ENCODE measurements around the gene CDYL. TPM values are rescaled to one million over a fixed set of nuclear protein-coding genes. Genes with fewer than 3 reads are reported as not detected.

The CDYL gene
- total and polyA plus RNA-seq, 2 of the 4 experiments (the other 2 are of a cell fraction): 14.2 to 92.1 TPM

GRCh38 chr6:4930025-4930691 lies 154.0 kb downstream of the CDYL start:
- WGBS, 2 experiments (ENCODE audit: extremely low coverage in 2 of 2, insufficient read length in 1 of 2): no CpG with 5 or more reads among the region's 4 CpGs

More at GRCh38 chr6:4930025-4930691, 154.0 kb downstream of the CDYL start:
- Histone ChIP-seq H3K27ac (ENCODE audit: insufficient read depth, low read length) (no peak overlapping the region), H3K36me3 (ENCODE audit: control insufficient read depth, insufficient read depth, low read length) (no peaks in the 10 kb centered on the region), H3K27me3 (ENCODE audit: control insufficient read depth, insufficient read depth, low read length) (no peaks in the 10 kb centered on the region), H2BK15ac (ENCODE audit: low read depth, low read length) (no peak overlapping the region), H4K8ac (ENCODE audit: low read depth in 2 of 2, low read length in 2 of 2) (no peak overlapping the region), H2AK5ac (ENCODE audit: low read depth, low read length) (no peak overlapping the region), H3K4me2 (ENCODE audit: low read depth, low read length) (no peak overlapping the region), H2BK20ac (ENCODE audit: low read depth, low read length) (no peak overlapping the region), H3K79me1 (ENCODE audit: low read depth in 1 of 2, low read length in 2 of 2) (peaks cover 33 to 65% of the 10 kb centered on the region in 2 experiments), H3K9me3 (ENCODE audit: control insufficient read depth, insufficient read depth, low read length) (no peaks in the 10 kb centered on the region), H3K9me1 (ENCODE audit: insufficient read depth, low read length) (peaks cover 23% of the 10 kb centered on the region), H3K4ac (ENCODE audit: low read depth, low read length) (no peak overlapping the region), H2BK120ac (ENCODE audit: low read depth, low read length) (no peak overlapping the region), H2AK9ac (replicated peaks; ENCODE audit: low read depth, low read length, poor library complexity) (no peak overlapping the region), H3K9ac (ENCODE audit: low read depth, low read length) (no peak overlapping the region), H4K91ac (ENCODE audit: insufficient read depth, low read depth, low read length) (no peak overlapping the region), H3K56ac (ENCODE audit: extremely low read depth, insufficient read depth, low read length) (no peak overlapping the region), H3K14ac (replicated peaks; ENCODE audit: low read depth, low read length) (no peak overlapping the region), H4K5ac (ENCODE audit: low read depth, low read length) (no peak overlapping the region), H2AFZ (replicated peaks; ENCODE audit: low read length, poor library complexity) (no peak overlapping the region), H2BK5ac (ENCODE audit: low read depth, low read length, poor library complexity, severe bottlenecking) (no peak overlapping the region), H3K23ac (ENCODE audit: low read depth, low read length) (no peak overlapping the region), H4K20me1 (ENCODE audit: insufficient read depth, low read length) (peaks cover 42% of the 10 kb centered on the region; the same call in 1 of the 2 replicates), H3K4me1 (ENCODE audit: control insufficient read depth, insufficient read depth, low read length) (peaks cover 7% of the 10 kb centered on the region), H3K18ac (ENCODE audit: low read depth, low read length) (no peak overlapping the region), H3K4me3 (ENCODE audit: insufficient read depth, low read depth, low read length) (no peak overlapping the region)
- ChIA-PET CTCF (no interaction called here), POLR2A (ENCODE audit: unreplicated experiment) (no interaction called here)
- dilution Hi-C loops (cut with HindIII; ENCODE audit: low sequenced_read_pairs, unreplicated experiment) (no loop called here), in situ Hi-C loops (cut with MboI; ENCODE audit: low sequenced_read_pairs) (loop anchor here (5.0 to 10.0 kb wide), 2 partner anchors 613 to 875 kb away; no protein-coding TSS in a partner anchor), intact Hi-C loops (cut with micrococcal nuclease) (no loop called here)
- no peak for TF ChIP-seq POLR2A (IDR thresholded peaks at IDR 0.05; ENCODE audit: low read depth, low read length)
- TF ChIP-seq MAZ (IDR thresholded peaks at IDR 0.05; ENCODE audit: borderline replicate concordance, low read depth, low read length): no peak
- TF ChIP-seq RAD21 (IDR thresholded peaks at IDR 0.05; ENCODE audit: low read length): no peak
- TF ChIP-seq SMC3 (IDR thresholded peaks at IDR 0.05; ENCODE audit: low read depth, low read length): no peak
- no peak for TF ChIP-seq BHLHE40 (IDR thresholded peaks at IDR 0.05; ENCODE audit: low read depth, low read length)
- DNase-seq: no peak
- ATAC-seq (ENCODE audit: low read depth): no peak
- no TSS peak for BruUV-seq (replicated peaks)

Measured in IMR-90 (cell line).